HG03064 (cell line): ENCODE measurements around the gene PAM16.

Source experiments
- ATAC-seq: cut with Tn5 transposase; IDR thresholded peaks from one replicate; pipeline ENCODE4 v1.9.1; 2021; ENCODE audit warnings: low read depth; ENCODE audit not compliant: unreplicated experiment

PAM16 gene

GRCh38 chr16:4372001-4372577 lies 21.0 kb upstream of the PAM16 start:
- no peak for ATAC-seq

- no peak for ATAC-seq
Observed at GRCh38 chr16:4371357-4372000, 20.4 kb upstream of the PAM16 start, which contains the start of gene VASN. TSS of gene VASN (plus strand) at chr16:4371848. CDS start at chr16:4380878, 9,030 bp downstream.

GRCh38 chr16:4370570-4371356 lies 19.6 kb upstream of the PAM16 start:
- ATAC-seq: no peak

GRCh38 chr16:4370151-4370550 lies 19.0 kb upstream of the PAM16 start:
- ATAC-seq: no peak

DNA sequence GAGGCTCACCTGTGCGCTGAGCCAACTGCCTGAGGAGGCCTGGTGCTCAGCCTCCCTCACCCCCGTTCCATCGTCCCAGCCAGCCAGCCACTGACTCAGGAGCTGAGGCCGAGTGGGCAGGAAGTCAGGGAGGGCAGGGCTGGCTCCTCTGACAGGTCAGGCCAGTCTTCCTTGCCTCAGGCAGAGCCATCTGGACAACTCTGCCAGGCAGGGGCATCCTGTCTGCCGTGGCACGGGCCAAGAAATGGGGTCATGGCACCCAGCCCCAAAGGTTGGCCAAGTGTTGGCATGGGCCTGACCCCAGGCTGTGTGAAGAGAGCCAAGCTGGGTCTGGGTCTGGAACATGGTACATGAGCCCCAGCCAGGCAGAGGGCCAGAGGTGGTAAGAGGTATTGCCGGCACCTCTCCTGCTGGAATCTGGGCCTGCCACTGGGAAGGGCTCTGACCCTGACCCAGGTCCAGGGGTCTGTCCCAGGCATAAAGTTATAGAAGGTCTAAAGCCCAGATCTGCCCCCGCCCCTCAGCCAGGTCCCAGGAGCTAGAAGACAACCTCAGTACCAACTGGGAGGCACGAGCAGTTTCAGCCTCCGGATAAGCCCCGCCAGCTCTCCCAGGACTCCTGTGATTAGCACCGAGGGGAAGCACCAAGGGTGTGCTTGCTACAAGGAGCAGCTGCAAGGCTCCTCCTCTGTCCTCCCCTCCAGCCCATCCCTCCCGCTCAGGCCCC lies 18.0 kb upstream of the PAM16 start:
- no peak for ATAC-seq

DNA sequence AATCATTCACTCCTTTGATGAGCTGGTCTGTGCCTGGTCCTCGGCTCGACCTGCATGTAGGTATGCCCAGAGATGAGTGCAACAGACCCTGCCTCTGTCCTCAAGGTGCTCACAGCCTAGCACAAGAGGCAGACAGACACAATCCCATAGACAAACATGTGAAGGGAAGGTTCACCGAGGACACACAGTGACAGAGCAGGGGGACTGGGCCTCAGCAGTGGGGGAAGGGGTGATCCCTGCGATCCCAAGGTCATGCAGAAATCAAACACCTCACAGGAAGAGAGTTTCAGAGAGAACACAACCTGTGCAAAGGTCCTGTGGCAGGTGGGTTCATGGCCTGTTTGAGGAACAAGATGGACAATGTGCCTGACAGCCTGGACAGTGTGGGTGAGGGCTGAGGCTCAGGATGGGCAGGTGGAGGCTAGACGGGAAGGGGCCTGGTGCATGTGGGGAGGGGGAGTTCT lies 16.3 kb upstream of the PAM16 start:
- ATAC-seq: no peak

GRCh38 chr16:4366016-4366415 lies 14.9 kb upstream of the PAM16 start:
- no peak for ATAC-seq

- no peak for ATAC-seq
Observed at GRCh38 chr16:4365615-4366014, 14.5 kb upstream of the PAM16 start.

DNA sequence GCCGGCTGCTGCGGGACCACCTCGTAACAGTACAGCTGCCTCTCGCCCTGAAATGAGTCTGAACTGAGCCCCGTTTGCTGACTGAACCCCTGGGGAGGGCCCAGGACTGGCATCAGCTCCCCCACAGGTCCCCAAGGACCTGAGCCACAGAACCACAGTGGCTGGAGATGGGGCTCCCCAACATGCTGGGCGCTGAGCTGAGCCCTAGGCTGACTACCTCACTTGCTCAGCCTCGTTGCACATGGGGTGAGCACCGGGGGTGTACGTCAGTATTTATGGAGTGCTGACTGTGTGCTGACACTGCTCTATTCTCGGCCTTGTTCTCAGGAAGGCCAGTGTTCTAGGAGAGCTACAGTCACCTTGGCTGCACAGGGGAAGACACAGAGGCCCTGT lies 13.9 kb upstream of the PAM16 start:
- peak; percentile 56 for ATAC-seq

GRCh38 chr16:4364196-4365013 lies 13.3 kb upstream of the PAM16 start:
- no peak for ATAC-seq

GRCh38 chr16:4362476-4363135 lies 11.5 kb upstream of the PAM16 start:
- ATAC-seq: no peak

- ATAC-seq: no peak
Observed at GRCh38 chr16:4361944-4362311, 10.8 kb upstream of the PAM16 start.

DNA sequence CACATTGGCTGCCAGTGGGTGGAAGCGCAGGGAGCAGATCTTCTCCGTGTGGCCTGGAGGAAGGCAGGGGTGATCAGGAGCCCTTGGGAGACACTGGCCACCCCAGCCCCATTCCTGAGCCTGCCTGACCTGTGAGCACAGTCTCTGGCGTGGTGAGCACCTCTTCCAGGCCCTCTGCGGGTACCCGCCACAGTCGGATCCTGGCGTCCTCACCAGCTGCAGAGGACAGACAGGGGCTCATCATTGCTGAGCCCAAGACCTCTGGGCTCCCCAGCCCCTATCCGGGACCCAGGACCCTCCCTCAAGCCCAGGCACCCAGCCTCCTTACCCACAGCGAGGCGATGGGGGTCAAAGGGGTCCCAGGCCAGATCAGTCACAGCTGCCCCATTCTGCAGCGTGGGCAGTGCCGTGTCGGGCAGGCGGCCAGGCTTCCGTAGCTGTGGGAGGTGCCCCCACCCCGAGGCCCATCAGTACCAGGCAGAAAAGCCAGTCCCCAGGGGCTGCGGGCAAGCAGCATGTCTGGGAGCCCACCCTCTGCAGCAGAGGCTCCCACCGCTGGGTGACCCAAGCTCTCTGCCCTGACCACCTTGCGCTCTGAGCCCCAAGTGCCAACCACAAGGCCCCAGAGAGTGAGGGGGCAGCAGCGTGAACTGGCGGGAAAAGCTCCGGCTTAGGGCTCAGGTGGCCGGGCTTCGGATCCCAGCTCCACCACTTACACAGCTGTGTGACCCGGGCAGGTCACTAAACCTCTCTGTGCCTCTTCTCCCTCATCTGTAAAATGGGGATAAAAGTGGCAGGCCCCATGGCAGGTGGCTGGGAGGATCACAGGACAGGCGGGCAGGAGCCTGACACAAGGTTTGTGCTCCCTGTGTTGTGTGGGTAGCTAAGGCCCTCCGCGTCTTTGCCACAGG lies 10.2 kb upstream of the PAM16 start:
- no peak for ATAC-seq

GRCh38 chr16:4360538-4361021 lies 9.5 kb upstream of the PAM16 start:
- no peak for ATAC-seq

GRCh38 chr16:4359914-4360313 lies 8.8 kb upstream of the PAM16 start:
- ATAC-seq: no peak

DNA sequence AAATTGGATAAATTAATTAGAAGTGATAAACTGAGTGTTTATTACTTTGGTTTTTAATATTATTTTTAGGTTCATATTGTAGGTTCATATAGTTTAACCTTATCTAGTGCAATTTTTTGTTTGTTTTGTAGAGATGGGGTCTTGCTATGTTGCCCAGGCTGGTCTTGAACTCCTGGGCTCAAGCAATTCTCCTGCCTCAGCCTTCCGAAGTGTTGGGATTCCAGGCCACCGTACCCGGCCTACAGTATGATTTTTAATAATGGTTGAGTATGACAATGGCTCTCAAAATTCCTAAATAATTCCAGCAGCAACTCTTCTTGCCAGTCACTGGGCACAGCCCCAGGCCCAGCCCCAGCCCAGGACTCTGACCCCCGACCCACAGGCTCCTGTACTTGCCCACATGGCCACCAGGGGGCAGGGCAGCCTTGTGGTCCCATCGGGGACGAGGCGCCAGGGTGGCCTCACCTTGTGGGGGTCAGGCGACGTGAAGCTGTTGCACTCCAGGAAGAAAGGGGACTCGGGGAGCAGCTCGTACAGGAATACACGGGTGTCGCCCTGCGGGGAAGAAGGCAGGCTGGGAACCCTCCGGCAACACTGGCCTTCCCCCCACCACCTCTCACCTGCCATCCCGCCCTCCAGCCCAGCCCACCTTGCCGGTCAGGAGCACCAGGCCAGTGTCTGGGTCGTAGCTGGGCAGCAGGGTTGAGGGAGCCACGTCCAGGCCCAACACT lies 7.9 kb upstream of the PAM16 start:
- no peak for ATAC-seq

DNA sequence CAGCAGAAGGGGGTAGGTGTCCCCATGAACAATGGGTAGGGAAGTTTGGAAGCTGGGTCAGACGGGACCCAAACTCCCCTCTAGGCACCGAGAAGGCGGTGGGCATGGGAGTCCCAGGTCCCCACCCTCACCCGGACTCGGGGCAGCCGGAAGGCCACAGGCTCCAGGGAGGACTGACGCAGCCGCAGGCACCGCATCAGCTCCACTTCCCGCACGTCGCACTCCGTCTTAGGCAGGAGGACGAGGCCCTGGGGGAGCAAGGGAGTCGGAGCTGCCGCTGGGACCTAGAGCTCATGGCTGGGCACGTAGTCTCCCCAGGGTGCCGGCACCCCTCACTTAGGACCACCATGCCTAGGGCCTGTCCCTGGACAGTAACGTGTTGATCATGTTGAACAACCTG lies 7.1 kb upstream of the PAM16 start:
- no peak for ATAC-seq

- no peak for ATAC-seq
Observed at GRCh38 chr16:4356820-4357219, 5.7 kb upstream of the PAM16 start.
